ENCODE measurements around the gene SDSL.

GRCh38 chr12:113405694-113406093 lies 16.5 kb upstream of the SDSL start:
- TF ChIP-seq EZH2 (IDR thresholded peaks at IDR 0.05; ENCODE audit: insufficient read depth, poor library complexity, severe bottlenecking) (no peak), EZH2phosphoT487 (IDR thresholded peaks at IDR 0.05; ENCODE audit: insufficient read depth, low read depth) (no peak)

All from GM23248 (cell line).